IMR-90 (cell line): ENCODE results near the gene STAT6.

Source experiments
- CEBPB ChIP-seq: IDR thresholded peaks from 2 replicates; pipeline ENCODE4 v1.6.1; 2012; ENCODE audit warnings: low read depth, low read length, improper control_type of control experiment
- CTCF ChIP-seq: conservative IDR thresholded peaks from 2 replicates; pipeline ENCODE4 v1.5.1; 2012; ENCODE audit warnings: mild to moderate bottlenecking, low read depth, low read length, improper control_type of control experiment
- ELK1 ChIP-seq: fragments of 150-350 bp; IDR thresholded peaks from 2 replicates; pipeline ENCODE4 v1.6.1; 2016; ENCODE audit warnings: low read depth, mild to moderate bottlenecking, low read length, moderate library complexity, borderline replicate concordance
- MAFK ChIP-seq: IDR thresholded peaks from 2 replicates; pipeline ENCODE4 v1.6.1; 2012; ENCODE audit warnings: low read depth, low read length, improper control_type of control experiment
- POLR2A ChIP-seq: IDR thresholded peaks from 2 replicates; pipeline ENCODE4 v1.6.1; 2012; ENCODE audit warnings: mild to moderate bottlenecking, low read depth, low read length
- RAD21 ChIP-seq: IDR thresholded peaks from 2 replicates; pipeline ENCODE4 v1.6.1; 2012; ENCODE audit warnings: low read length, improper control_type of control experiment
- RCOR1 ChIP-seq: IDR thresholded peaks from 2 replicates; pipeline ENCODE4 v1.6.1; 2012; ENCODE audit warnings: mild to moderate bottlenecking, low read length, improper control_type of control experiment; ENCODE audit not compliant: insufficient replicate concordance
- RFX5 ChIP-seq: IDR thresholded peaks from 2 replicates; pipeline ENCODE4 v1.8.0; 2012; ENCODE audit warnings: low read depth, mild to moderate bottlenecking, low read length, moderate library complexity
- SMC3 ChIP-seq: fragments of 150-350 bp; IDR thresholded peaks from 2 replicates; pipeline ENCODE4 v1.6.1; 2016; ENCODE audit warnings: low read depth, mild to moderate bottlenecking, antibody characterized with exemption, low read length, moderate library complexity
- USF2 ChIP-seq: fragments of 150-350 bp; IDR thresholded peaks from 2 replicates; pipeline ENCODE4 v1.6.1; 2017; ENCODE audit warnings: mild to moderate bottlenecking, antibody characterized with exemption, low read length, low read depth

- TF ChIP-seq CTCF (no peak), SMC3 (no peak), CEBPB (no peak), POLR2A (no peak), USF2 (no peak), RFX5 (no peak), RCOR1 (no peak), RAD21 (no peak), MAFK (no peak), ELK1 (no peak)
Measured at GRCh38 chr12:57143454-57143853, 32.3 kb upstream of the STAT6 start.
